Suprapubic skin (tissue), 4 donors: ENCODE results near the gene ST3GAL3. TPM values are rescaled to one million over a fixed set of nuclear protein-coding genes. Genes with fewer than 3 reads are reported as not detected.
A peak's percentile ranks its signal among the peaks of the same experiment; 100 is the strongest.

Source experiments
- DNase-seq, 2 donors: peaks; one replicate each; pipeline ENCODE4 v3.0.0-alpha.2; 2019; ENCODE audit warnings: low spot score in 2 of 2
- H3K27ac ChIP-seq: fragments of 200-600 bp; sonication (generic); one replicate; pipeline ENCODE4 v1.5.1; 2019
- H3K27me3 ChIP-seq: fragments of 200-600 bp; sonication (generic); one replicate; pipeline ENCODE4 v1.5.1; 2019
- H3K36me3 ChIP-seq: fragments of 200-600 bp; sonication (generic); one replicate; pipeline ENCODE4 v1.5.1; 2019
- H3K4me1 ChIP-seq: fragments of 200-600 bp; sonication (generic); one replicate; pipeline ENCODE4 v1.5.1; 2019
- H3K4me3 ChIP-seq: fragments of 200-600 bp; sonication (generic); one replicate; pipeline ENCODE4 v1.5.1; 2019; ENCODE audit warnings: mild to moderate bottlenecking
- H3K9me3 ChIP-seq: fragments of 200-600 bp; sonication (generic); one replicate; pipeline ENCODE4 v1.5.1; 2019
- EP300 ChIP-seq: sonication (generic); formaldehyde crosslinking; IDR thresholded peaks from one replicate; pipeline ENCODE4 v1.6.1; 2017; ENCODE audit warnings: antibody characterized with exemption
- POLR2A ChIP-seq, 2 donors: fragments of 450-650 bp; IDR thresholded peaks; one replicate each; pipeline ENCODE4 v1.6.1; 2017; ENCODE audit warnings: antibody characterized with exemption in 2 of 2, mild to moderate bottlenecking in 2 of 2, moderate library complexity in 2 of 2
- POLR2AphosphoS5 ChIP-seq, 3 donors: sonication (generic); formaldehyde crosslinking; IDR thresholded peaks; one replicate each; pipeline ENCODE4 v1.6.1; 2017; ENCODE audit warnings: antibody characterized with exemption in 3 of 3
- WGBS: methylation state at CpG from one replicate; pipeline ENCODE4 v1.1.5; 2018; 5-methylcytosine and 5-hydroxymethylcytosine counted together
- total RNA-seq, 4 donors: library from RNA; depleted of rRNA; stranded (reverse); fragments of >200 nt; gene quantifications; one replicate each; pipeline ENCODE4 v1.1.0, GENCODE V29; 2016
- TF ChIP-seq, protein P1 (sequence below), 2 donors: fragments of 200-600 bp in 1 of 2; fragments of 450-650 bp in 1 of 2; sonication (generic) in 1 of 2; IDR thresholded peaks; one replicate each; pipeline ENCODE4 v1.5.1; 2016 to 2019; ENCODE audit warnings: antibody characterized with exemption in 2 of 2, mild to moderate bottlenecking in 1 of 2, moderate library complexity in 1 of 2

The ST3GAL3 gene
- total RNA-seq, 4 donors from 2014 or later, result 6.3 to 21.0 (median 9.9) TPM

DNA sequence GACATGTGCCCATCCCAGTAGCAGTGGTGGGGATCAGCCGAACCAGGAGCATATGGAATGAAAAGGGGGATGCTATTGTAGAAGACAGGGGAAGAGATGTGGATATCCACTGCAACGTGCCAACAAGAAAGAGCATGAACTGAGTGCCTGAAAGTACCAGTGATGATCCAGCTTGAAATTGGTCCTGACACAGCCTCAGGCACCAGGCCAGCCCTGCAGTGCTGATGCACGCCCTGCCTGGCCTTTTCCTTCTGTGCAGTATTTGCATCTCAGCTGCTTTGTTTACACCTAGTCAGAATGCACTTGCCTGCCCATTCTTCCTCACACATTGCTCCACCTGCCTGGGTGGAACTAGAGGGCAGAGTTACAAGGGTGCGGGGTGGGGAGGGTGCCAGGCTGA, 176.0 kb downstream of the ST3GAL3 start:
- Histone ChIP-seq H3K27me3 (no peaks in the 10 kb centered on the region), H3K36me3 (no peaks in the 10 kb centered on the region), H3K4me3 (no peak overlapping the region), H3K4me1 (peaks cover 26% of the 10 kb centered on the region), H3K9me3 (no peaks in the 10 kb centered on the region), H3K27ac (no peak overlapping the region)
- no peak for DNase-seq
- TF ChIP-seq EP300 (no peak), POLR2A (IDR thresholded peaks at IDR 0.05) (no peak), POLR2AphosphoS5 (IDR thresholded peaks at IDR 0.05) (no peak)
- TF ChIP-seq, protein P1, sequence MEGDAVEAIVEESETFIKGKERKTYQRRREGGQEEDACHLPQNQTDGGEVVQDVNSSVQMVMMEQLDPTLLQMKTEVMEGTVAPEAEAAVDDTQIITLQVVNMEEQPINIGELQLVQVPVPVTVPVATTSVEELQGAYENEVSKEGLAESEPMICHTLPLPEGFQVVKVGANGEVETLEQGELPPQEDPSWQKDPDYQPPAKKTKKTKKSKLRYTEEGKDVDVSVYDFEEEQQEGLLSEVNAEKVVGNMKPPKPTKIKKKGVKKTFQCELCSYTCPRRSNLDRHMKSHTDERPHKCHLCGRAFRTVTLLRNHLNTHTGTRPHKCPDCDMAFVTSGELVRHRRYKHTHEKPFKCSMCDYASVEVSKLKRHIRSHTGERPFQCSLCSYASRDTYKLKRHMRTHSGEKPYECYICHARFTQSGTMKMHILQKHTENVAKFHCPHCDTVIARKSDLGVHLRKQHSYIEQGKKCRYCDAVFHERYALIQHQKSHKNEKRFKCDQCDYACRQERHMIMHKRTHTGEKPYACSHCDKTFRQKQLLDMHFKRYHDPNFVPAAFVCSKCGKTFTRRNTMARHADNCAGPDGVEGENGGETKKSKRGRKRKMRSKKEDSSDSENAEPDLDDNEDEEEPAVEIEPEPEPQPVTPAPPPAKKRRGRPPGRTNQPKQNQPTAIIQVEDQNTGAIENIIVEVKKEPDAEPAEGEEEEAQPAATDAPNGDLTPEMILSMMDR (IDR thresholded peaks at IDR 0.05), result no peak
- 76% methylated on average over 4 of the region's 4 CpGs for WGBS

DNA sequence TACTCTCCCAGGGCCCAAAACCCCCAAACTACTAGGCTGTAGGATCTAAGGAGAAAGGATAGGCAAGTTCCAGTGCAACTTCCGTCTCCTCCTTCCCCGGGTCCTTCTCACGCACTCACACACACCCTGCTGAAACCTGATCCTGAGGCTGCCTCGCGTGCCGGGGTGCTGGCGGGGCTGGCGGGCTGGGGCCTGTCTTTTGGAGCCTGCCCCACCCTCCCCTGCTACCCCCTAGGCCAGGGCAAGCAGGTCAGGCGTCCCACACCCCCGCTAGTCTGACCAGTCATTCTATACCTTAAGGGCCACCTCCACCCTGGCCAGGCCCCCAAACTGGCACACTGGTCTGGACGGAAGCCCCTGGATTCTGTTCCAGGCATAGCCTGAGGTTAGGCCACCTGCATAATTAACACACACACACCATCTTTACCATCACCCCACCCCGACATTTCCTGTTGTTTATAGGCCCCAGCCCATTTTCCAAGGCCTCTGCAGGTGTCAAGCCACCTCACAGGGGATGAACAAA, 178.0 kb downstream of the ST3GAL3 start:
- no peaks in the 10 kb centered on the region for H3K36me3 ChIP-seq
- DNase-seq, result no peak
- TF ChIP-seq EP300 (no peak), POLR2AphosphoS5 (IDR thresholded peaks at IDR 0.05) (no peak), POLR2A (IDR thresholded peaks at IDR 0.05) (no peak)
- TF ChIP-seq, protein P1 (IDR thresholded peaks at IDR 0.05), result no peak
- peaks cover 17% of the 10 kb centered on the region for H3K4me1 ChIP-seq
- H3K27ac ChIP-seq, result no peak overlapping the region
- no peaks in the 10 kb centered on the region for H3K9me3 ChIP-seq
- no peak overlapping the region for H3K4me3 ChIP-seq
- no peaks in the 10 kb centered on the region for H3K27me3 ChIP-seq
- WGBS, result 75% methylated on average over 12 of the region's 12 CpGs

DNA sequence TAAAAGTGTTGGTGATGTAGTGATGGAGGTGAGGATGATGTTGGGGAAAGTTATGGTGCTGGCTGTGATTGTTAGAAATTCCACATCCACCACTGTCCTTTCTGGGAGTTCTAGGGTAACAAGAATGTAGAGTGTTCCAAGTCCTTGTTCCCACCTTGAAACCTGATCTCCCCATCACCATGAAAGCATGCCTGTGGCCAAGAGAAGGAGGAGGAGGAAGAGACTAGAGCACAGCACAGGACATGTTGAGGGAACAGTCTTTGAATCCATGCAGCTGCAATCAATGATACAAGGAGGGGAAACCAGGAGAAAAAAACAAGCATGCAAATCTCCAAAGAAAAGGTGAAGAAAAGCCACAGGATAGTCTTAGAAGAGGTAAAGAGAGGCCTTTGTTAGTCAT, 180.4 kb downstream of the ST3GAL3 start:
- H3K4me1 ChIP-seq, result peaks cover 18% of the 10 kb centered on the region
- H3K4me3 ChIP-seq, result no peak overlapping the region
- TF ChIP-seq EP300, result no peak
- no peak for TF ChIP-seq POLR2AphosphoS5 (IDR thresholded peaks at IDR 0.05)
- TF ChIP-seq POLR2A (IDR thresholded peaks at IDR 0.05), result no peak
- TF ChIP-seq, protein P1 (IDR thresholded peaks at IDR 0.05), result no peak

DNA sequence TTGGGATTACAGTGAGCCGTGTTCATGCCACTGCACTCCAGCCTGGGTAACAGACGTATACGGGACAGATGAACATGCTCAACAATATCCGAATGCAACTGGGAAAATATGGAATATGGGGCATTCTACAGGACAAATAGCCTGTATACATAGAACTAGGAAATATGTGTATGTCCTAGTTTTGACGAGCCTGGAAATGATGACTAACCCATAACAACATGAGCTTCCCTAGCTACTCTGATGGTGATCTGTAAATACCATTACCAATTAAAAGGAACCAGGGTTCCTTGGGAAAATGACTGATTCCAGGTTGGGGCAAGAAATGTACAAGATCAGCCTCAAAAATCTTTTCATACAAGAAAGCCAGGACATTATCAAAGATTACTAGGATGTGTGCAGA, 183.5 kb downstream of the ST3GAL3 start:
- no peaks in the 10 kb centered on the region for H3K27me3 ChIP-seq
- H3K36me3 ChIP-seq, result no peaks in the 10 kb centered on the region
- no peaks in the 10 kb centered on the region for H3K9me3 ChIP-seq
- H3K27ac ChIP-seq, result no peak overlapping the region
- peaks cover 5% of the 10 kb centered on the region for H3K4me1 ChIP-seq
- H3K4me3 ChIP-seq, result no peak overlapping the region
- TF ChIP-seq POLR2A (IDR thresholded peaks at IDR 0.05), result no peak
- no peak for TF ChIP-seq EP300
- TF ChIP-seq POLR2AphosphoS5 (IDR thresholded peaks at IDR 0.05), result no peak
- TF ChIP-seq, protein P1 (IDR thresholded peaks at IDR 0.05), result no peak
- 87% methylated on average over 5 of the region's 5 CpGs for WGBS
- no peak for DNase-seq

More for the DNA sequence above, 180.4 kb downstream of the ST3GAL3 start:
- Histone ChIP-seq H3K27ac (no peak overlapping the region), H3K36me3 (no peaks in the 10 kb centered on the region), H3K27me3 (no peaks in the 10 kb centered on the region), H3K9me3 (no peaks in the 10 kb centered on the region)
- DNase-seq, result no peak

DNA sequence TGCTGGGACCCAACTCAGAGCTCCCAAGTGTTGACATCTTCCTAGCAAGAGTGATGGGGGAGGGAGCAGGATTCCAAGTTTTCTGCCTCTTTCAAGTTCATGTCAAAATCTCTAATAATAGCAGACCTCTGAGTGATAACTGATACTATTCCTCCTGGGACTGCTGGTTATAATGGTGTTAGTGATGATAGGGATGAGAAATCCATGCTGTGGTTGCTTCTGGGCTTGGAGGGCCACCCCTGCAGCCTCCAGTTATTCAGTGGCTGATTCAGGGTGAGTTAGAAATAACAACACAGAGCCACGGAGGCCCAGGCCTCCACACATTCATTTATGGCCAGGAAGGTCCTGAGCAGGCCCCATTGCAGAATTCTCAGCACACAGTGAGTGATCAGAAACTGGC, 185.7 kb downstream of the ST3GAL3 start:
- 82% methylated on average over 1 of the region's 1 CpG for WGBS
- peaks cover 3% of the 10 kb centered on the region for H3K36me3 ChIP-seq
- H3K4me3 ChIP-seq, result no peak overlapping the region
- H3K9me3 ChIP-seq, result no peaks in the 10 kb centered on the region
- TF ChIP-seq, protein P1 (IDR thresholded peaks at IDR 0.05), result no peak
- TF ChIP-seq EP300 (no peak), POLR2A (IDR thresholded peaks at IDR 0.05) (no peak), POLR2AphosphoS5 (IDR thresholded peaks at IDR 0.05) (no peak)
- no peak overlapping the region for H3K27ac ChIP-seq
- H3K4me1 ChIP-seq, result peaks cover 5% of the 10 kb centered on the region
- peak in 1 of 2 donors; percentile 26 for DNase-seq
- no peaks in the 10 kb centered on the region for H3K27me3 ChIP-seq
